ENCODE results near the gene NTNG1. TPM values are rescaled to one million over a fixed set of nuclear protein-coding genes. Genes with fewer than 3 reads are reported as not detected.

Gene NTNG1
- total RNA-seq, 1 donor from 2014 or later = 3.2 TPM

- H3K36me3 Mint-ChIP-seq (ENCODE audit: low read depth, unreplicated experiment) = no peaks in the 10 kb centered on the region
- H3K27me3 Mint-ChIP-seq (ENCODE audit: unreplicated experiment) = peaks cover 1% of the 10 kb centered on the region
- no peak for DNase-seq (ENCODE audit: low spot score)
- no peaks in the 10 kb centered on the region for H3K9me3 Mint-ChIP-seq (ENCODE audit: unreplicated experiment)
- H3K4me3 Mint-ChIP-seq (ENCODE audit: unreplicated experiment) = no peak overlapping the region
- H3K4me1 Mint-ChIP-seq (ENCODE audit: unreplicated experiment) = peaks cover 29% of the 10 kb centered on the region
- TF ChIP-seq CTCF (IDR thresholded peaks at IDR 0.05; ENCODE audit: unreplicated experiment) = no peak
- H3K27ac Mint-ChIP-seq (ENCODE audit: unreplicated experiment) = no peak overlapping the region
Measured at GRCh38 chr1:107252271-107252670, 111.4 kb downstream of the NTNG1 start.

- peaks cover 1% of the 10 kb centered on the region for H3K27me3 Mint-ChIP-seq (ENCODE audit: unreplicated experiment)
- no peak for DNase-seq (ENCODE audit: low spot score)
- no peaks in the 10 kb centered on the region for H3K36me3 Mint-ChIP-seq (ENCODE audit: low read depth, unreplicated experiment)
- no peaks in the 10 kb centered on the region for H3K9me3 Mint-ChIP-seq (ENCODE audit: unreplicated experiment)
- no peak overlapping the region for H3K4me3 Mint-ChIP-seq (ENCODE audit: unreplicated experiment)
- TF ChIP-seq CTCF (IDR thresholded peaks at IDR 0.05; ENCODE audit: unreplicated experiment) = no peak
- no peak overlapping the region for H3K27ac Mint-ChIP-seq (ENCODE audit: unreplicated experiment)
- peaks cover 29% of the 10 kb centered on the region for H3K4me1 Mint-ChIP-seq (ENCODE audit: unreplicated experiment)
Measured at GRCh38 chr1:107254306-107254705, 113.5 kb downstream of the NTNG1 start.

GRCh38 chr1:107255469-107255868 lies 114.6 kb downstream of the NTNG1 start:
- Mint-ChIP-seq H3K4me3 (ENCODE audit: unreplicated experiment) (no peak overlapping the region), H3K27ac (ENCODE audit: unreplicated experiment) (no peak overlapping the region), H3K9me3 (ENCODE audit: unreplicated experiment) (no peaks in the 10 kb centered on the region), H3K27me3 (ENCODE audit: unreplicated experiment) (peaks cover 1% of the 10 kb centered on the region), H3K4me1 (ENCODE audit: unreplicated experiment) (peaks cover 22% of the 10 kb centered on the region), H3K36me3 (ENCODE audit: low read depth, unreplicated experiment) (no peaks in the 10 kb centered on the region)
- no peak for TF ChIP-seq CTCF (IDR thresholded peaks at IDR 0.05; ENCODE audit: unreplicated experiment)
- no peak for DNase-seq (ENCODE audit: low spot score)

GRCh38 chr1:107262467-107263286 lies 121.8 kb downstream of the NTNG1 start:
- no peaks in the 10 kb centered on the region for H3K36me3 Mint-ChIP-seq (ENCODE audit: low read depth, unreplicated experiment)
- TF ChIP-seq CTCF (IDR thresholded peaks at IDR 0.05; ENCODE audit: unreplicated experiment) = no peak
- H3K27ac Mint-ChIP-seq (ENCODE audit: unreplicated experiment) = no peak overlapping the region
- H3K4me3 Mint-ChIP-seq (ENCODE audit: unreplicated experiment) = no peak overlapping the region
- peaks cover 1% of the 10 kb centered on the region for H3K27me3 Mint-ChIP-seq (ENCODE audit: unreplicated experiment)
- DNase-seq (ENCODE audit: low spot score) = no peak
- no peaks in the 10 kb centered on the region for H3K9me3 Mint-ChIP-seq (ENCODE audit: unreplicated experiment)
- peaks cover 11% of the 10 kb centered on the region for H3K4me1 Mint-ChIP-seq (ENCODE audit: unreplicated experiment)

GRCh38 chr1:107263291-107263915 lies 122.6 kb downstream of the NTNG1 start:
- Mint-ChIP-seq H3K4me1 (ENCODE audit: unreplicated experiment) (peaks cover 11% of the 10 kb centered on the region), H3K27ac (ENCODE audit: unreplicated experiment) (no peak overlapping the region)
- no peak for TF ChIP-seq CTCF (IDR thresholded peaks at IDR 0.05; ENCODE audit: unreplicated experiment)

More at GRCh38 chr1:107263291-107263915, 122.6 kb downstream of the NTNG1 start:
- peaks cover 1% of the 10 kb centered on the region for H3K27me3 Mint-ChIP-seq (ENCODE audit: unreplicated experiment)
- no peak for DNase-seq (ENCODE audit: low spot score)
- no peaks in the 10 kb centered on the region for H3K36me3 Mint-ChIP-seq (ENCODE audit: low read depth, unreplicated experiment)
- H3K9me3 Mint-ChIP-seq (ENCODE audit: unreplicated experiment) = no peaks in the 10 kb centered on the region
- H3K4me3 Mint-ChIP-seq (ENCODE audit: unreplicated experiment) = no peak overlapping the region
